GM18517 (cell line): ENCODE data around the gene ABCA6.
"Not testable (repeated sequence)": the region's sequence is repeated elsewhere in the genome, so short reads cannot be mapped to it uniquely, and the experiment has no call there.

Experiments used
- ATAC-seq: cut with Tn5 transposase; IDR thresholded peaks from one replicate; pipeline ENCODE4 v1.9.1; 2021; ENCODE audit warnings: mild to moderate bottlenecking, moderate library complexity; ENCODE audit not compliant: unreplicated experiment

Gene ABCA6

DNA sequence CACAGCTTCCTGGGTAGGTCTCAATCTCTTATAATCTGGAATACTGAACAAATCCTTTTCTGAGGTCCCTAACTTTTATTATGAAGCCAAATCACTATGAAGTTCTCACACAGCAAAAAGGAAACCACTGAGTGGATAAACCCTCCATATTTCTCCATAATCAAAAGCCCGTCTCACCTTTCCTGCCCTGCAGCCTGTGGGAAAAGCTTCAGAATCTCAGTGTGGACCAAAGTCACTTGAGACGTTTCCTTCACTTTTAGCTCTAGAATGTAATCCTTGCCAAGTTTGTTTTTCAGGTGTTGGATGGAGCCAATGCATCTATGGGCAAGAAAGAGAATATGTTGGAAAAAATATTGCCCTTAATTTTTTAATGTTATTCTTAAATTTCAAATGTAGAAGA, 59.0 kb downstream of the ABCA6 start:
- no peak for ATAC-seq

DNA sequence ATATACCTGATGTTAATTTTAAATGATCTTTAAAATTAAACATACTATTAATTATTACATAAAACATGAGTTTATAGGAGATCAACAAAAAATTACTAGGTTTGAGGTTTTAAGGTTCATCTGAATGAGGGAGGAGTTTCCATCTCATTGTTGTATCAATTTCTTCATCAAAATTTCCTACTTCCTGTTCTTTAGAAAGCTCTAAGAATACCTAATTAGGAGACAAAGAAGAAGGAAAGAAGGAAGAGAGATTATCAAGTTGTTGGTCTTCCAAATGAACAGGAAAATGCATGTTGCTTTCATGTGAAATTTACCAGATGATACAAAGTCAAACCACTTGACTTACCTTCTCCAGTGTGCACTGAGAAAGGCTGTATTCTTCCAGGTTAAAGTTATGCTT, 62.8 kb downstream of the ABCA6 start:
- ATAC-seq, result no peak

DNA sequence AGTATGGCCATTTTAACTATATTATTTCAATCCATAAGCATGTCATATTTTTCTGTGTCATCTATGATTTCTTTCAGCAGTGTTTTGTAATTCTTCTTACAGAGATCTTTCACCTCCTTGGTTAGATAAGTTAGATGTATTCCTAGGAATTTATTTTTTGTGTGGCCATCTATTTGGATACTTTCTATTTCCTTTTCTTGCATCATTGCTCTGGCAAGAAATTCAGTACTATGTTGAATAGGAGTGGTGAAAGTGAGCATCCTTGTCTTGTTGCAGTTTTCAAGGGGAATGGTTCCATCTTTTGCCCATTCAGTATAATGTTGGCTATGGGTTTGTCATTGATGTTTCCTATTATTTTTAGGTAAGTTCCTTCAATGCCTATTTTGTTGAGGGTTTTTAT, 65.9 kb downstream of the ABCA6 start:
- no peak for ATAC-seq

DNA sequence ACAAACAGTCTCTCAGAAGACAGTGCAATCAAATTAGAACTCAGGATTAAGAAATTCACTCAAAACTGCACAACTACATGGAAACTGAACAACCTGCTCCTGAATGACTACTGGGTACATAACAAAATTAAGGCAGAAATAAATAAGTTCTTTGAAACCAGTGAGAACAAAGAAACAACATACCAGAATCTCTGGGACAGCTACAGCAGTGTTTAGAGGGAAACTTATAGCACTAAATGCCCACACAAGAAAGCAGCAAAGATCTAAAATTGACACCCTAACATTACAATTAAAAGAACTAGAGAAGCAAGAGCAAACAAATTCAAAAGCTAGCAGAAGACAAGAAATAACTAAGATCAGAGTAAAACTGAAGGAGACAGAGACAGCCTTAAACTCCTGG, 68.3 kb downstream of the ABCA6 start:
- not testable (repeated sequence) for ATAC-seq

DNA sequence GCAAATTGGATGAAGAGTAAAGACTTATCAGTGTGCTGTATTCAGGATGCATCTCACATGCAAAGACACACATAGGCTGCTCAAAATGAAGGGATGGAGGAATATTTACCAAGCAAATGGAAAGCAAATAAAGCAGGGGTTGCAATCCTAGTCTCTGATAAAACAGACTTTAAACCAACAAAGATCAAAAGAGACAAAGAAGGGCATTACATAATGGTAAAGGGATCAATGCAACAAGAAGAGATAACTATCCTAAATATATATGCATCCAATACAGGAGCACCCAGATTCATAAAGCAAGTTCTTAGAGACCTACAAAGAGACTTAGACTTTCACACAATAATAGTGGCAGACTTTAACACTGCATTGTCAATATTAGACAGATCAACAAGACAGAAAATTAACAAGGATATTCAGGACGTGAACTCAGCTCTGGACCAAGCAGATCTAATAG, 68.9 kb downstream of the ABCA6 start:
- ATAC-seq, result not testable (repeated sequence)

DNA sequence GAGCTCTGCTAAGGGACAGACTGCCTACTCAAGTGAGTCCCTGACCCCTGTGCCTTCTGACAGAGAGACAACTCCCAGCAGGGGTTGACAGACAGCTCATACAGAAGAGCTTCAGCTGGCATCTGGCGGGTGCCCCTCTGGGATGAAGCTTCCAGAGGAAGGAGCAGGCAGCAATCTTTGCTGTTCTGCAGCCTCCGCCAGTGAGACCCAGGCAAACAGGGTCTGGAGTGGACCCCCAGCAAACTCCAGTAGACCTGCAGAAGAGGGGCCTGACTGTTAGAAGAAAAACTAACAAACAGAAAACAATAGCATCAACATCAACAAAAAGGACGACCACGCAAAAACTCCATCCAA, 70.5 kb downstream of the ABCA6 start:
- not testable (repeated sequence) for ATAC-seq

DNA sequence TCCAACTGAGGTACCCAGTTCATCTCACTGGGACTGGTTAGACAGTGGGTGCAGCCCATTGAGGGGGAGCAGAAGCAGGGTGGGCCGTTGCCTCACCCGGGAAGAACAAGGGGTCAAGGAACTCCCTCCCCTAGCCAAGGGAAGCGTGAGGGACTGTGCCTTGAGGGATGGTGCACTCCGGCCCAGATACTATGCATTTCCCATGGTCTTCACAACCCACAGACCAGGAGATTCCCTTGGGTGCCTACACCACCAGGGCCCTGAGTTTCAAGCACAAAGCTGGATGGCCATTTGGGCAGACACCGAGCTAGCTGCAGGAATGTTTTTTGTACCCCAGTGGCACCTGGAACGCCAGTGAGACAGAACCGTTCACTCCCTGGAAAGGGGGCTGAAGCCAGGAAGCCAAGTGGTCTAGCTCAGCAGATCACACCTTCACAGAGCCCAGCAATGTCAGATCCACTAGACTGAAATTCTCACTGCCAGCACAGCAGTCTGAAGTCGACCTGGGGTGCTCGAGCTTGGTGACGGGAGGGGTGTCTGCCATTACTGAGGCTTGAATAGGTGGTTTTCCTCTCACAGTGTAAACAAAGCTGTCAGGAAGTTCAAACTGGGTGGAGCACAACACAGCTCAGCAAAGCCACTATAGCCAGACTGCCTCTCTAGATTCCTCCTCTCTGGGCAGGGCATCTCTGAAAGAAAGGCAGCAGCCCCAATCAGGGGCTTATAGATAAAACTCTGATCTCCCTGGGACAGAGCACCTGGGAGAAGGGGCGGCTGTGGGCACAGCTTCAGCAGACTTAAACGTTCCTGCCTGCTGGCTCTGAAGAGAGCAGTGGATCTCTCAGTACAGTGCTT, 71.1 kb downstream of the ABCA6 start:
- not testable (repeated sequence) for ATAC-seq

DNA sequence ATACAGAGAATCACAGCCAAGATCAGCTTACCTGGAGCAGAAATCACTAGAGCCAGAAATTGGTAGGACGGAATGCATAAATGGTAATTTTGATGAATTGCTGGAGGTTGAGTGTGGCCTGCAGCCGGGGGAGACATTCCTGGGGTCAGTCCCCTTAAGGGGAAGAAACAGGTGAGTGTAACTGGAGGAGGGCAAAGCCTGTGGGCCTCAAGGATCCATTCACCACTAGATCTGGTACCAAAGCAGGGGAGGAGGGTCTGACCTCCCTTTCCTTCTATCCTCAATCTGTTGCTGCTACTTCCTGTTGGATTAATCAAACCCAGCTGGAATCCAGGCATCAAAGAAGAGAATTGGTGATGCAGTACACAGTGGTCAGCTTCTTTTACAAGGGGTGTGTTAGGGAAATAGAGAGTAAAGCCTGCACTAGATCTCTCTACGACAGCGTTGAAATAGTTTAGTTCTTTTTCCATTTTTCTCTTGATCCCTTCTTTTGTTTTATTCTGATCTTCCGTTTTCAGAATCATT, 72.4 kb downstream of the ABCA6 start:
- no peak for ATAC-seq

DNA sequence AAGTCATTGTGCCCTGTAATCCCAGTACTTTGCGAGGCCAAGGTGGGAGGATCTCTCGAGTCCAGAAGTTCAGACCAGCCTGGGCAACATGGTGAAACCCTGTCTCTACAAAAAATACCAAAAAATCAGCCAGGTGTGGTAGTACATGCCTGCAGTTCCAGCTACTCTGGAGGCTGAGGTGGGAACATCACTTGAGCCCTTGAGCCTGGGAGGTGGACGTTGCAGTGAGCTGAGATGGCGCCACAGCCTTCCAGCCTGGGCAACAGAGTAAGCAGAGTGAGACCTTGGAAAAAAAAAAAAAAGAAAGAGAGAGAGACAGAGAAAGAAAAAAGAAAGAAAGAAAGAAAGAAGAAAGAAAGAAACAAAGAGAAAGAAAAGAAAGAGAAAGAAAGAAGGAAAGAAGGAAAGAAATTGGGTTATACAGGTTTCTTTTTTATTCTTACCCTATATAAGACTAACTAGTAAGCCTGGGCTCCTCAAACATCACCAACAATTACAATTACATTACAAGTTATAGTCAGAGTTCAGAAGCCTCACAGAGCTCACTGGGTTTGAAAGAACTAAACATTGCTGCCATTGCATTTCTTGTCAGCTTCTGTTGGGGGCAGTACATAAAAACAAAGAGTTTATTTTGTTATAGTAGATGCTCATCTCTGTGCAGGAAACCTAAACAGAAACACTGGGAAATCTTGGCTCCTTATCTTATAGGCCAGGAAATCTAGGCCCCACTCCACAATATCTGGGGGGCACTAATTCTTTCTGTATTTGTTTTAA, 74.2 kb downstream of the ABCA6 start:
- no peak for ATAC-seq

DNA sequence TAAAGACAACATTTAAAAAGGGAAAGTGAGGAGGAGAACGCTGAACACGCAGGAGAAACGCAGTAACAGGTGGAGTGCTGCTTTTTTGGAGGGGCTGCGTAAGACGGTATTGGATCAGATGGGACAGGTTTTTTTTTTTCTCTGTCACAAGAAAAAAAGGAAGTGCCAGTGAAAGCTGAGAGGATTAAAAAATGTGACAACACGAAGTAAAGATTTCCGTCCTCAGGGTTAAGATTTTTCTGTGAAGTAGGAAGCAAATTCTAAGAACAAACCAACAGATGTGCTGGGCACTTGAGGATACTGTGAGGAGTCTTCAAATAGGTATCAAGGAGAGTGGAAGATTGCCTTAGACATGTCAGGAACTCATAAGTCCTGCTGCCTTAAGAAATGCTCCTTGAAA, 75.2 kb downstream of the ABCA6 start:
- no peak for ATAC-seq

DNA sequence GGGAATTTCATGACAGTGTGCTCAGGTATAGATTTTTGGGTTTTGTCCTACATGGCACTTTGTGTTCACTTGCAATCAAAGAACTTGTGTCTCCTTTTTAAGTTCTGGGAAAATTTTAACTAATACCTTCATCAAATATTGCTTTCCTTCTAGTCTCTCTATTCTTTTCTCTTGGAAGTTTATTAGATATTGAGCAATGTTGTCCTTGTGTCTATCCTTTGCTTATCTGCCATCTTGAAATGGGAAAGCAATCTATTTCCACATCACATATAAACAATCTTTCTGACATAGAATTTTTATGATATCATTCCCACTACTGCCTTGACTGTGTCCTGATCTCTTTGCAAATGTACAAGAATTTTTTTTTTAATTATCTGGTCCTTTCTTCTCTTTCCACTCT, 76.6 kb downstream of the ABCA6 start:
- ATAC-seq, result no peak

DNA sequence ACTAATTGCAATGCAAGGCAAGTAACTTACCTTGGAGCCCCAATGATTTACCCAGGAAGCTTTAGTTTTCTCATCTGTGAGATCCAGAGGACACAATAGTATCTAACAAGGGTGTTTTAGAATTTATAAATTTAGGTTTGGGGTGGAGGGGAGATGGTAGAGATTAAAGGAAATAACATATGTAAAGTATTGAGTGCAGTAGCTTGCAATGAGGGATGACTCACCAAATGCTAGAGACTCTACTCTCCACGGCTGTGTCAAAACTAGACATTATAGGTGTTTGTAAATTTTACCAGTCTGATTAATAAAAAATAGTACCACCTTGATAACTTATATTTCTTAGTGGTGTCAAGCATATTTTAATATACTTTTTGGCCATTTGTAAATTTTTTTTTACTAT, 77.2 kb downstream of the ABCA6 start:
- no peak for ATAC-seq

DNA sequence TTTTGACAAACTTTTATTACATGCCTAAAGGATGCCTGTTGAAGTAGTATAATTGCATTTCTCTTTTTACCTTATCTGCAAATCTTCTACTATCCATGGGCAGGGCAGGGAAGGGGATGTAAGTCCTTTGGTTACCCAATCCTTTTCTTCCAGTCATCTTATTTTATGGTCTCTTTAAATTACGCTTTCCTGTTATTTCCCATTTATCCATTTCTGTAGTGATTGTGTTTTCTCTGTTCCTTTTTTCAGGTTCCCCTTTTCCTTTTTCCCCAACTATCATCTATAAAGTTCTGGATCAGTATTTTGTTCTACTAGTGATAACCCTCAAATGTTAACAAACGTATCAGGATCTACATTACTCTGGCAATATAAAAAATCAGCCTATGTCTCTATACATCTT, 77.7 kb downstream of the ABCA6 start:
- ATAC-seq, result no peak

DNA sequence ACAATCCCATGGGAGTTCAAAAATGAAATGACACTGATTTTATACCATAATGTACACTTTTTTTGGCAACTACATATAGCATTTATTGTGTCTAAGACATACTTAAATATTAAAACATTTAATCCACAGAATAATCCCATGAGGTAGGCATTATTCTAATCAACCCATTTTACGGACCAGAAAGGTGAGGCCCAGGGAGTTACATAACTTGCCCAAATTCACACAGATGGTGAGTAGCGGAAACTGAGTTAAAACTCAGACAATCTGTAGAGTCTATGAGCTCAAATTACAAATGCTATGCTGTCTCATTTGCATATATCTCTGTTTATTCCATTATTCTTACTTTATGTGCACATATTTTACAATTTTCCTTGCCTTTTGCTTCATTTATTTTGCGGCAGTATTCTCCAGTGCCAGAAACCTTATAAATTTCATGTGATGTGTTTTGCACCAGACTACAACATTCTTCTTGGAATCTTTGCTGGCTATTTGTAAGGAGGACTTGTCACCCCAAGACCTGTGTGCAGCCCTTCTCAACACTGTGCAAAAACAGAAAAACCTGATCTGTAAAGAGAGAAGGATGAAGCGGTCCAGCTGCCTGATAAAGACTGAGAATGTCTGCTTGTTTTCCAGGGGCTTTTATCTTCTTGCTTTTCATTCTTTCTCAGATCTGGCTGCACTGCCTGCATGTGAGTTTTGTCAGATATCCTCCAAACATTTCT, 78.7 kb downstream of the ABCA6 start:
- no peak for ATAC-seq

DNA sequence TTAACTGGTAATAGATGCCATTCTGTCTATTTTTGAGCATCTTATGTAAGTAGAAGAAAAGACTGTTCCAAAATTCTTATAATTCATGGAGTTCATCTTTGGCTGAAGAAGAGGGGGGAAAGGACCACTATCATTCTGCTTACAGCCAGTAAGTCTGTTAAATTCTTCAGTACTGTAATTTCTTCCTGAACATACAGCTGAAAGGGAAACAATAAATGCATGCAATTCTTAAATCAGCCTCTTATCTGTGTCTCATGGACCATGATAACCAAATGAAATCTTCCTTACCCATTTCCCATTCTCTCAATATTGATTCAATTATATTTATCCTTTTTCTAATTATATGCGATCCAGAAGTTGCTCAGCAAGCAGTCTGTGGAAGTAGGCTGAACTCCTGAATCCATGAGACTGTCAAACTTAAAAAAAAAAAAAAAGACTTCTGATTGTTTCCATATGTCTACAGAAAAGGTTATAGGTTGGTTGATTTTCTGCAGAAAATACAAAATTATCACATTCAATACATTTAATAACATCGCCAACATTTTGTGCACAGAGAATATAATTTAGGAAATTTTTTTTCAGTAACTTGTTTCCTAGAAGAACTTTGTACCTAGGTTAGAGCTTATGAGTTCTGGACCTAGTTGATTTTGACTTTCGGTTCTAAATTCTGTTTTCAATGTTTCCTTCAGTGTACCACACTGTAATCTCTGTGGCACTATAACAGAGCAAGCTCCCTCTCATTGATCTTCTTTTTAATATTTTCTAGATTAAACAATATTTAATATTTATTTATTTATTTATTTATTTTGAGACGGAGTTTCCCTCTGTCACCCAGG, 79.8 kb downstream of the ABCA6 start:
- no peak for ATAC-seq

DNA sequence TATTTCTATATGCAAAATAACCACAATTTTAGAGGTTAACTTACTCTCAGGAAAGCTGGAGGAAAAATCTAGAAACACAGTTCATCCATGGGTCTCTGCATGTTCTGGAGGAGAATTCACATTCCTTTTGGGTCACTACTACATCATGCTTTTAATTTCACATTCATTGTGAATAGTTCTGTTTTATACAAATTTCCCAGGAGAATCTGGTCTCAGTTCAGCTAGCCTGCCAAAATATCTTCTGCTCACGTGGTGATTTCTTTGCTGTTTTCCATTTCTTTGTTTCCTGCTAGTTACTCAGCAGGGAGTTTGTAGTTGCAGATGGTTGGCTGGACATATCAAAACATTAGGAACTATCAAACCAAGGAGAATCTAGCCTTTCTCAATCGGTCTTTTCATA, 80.9 kb downstream of the ABCA6 start, which contains the start of gene ABCA9:
Gene ABCA9 (minus strand): TSS at position 106 of the 400 bp plus-strand sequence. CDS start 9,801 bp downstream, outside the sequence.
- no peak for ATAC-seq

DNA sequence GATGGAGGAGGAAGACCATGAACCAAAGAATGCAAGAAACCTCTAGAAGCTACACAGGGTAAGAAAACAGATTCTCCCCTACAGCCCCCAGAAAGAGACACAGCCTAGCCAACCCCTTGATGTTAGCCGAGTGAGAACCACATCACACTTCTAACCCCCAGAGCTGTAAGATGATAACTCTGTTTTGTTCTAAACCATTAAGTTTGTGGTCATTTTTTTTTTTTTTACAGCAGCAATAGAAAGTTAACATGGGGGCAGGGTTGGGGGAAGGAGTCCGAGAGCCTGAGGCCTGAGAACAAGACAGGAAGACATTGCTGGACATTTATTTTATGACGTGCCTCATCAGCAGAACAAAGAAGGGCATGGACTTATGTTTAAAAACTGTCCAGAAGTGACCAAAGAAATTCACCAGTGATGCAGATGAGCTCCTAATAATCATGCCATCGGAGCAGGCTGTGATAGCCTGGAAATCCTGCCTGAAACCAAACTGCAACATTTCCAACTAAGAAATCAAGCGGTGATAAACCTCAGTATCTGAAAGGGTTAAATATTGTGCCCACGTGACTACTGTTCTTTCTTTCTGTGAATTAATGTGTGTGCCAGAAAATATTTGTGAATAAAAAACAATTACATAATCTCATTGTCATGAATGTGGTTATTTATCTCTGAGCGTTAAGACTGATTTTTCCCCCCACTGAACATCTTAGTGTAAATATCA, 82.1 kb downstream of the ABCA6 start:
- no peak for ATAC-seq

DNA sequence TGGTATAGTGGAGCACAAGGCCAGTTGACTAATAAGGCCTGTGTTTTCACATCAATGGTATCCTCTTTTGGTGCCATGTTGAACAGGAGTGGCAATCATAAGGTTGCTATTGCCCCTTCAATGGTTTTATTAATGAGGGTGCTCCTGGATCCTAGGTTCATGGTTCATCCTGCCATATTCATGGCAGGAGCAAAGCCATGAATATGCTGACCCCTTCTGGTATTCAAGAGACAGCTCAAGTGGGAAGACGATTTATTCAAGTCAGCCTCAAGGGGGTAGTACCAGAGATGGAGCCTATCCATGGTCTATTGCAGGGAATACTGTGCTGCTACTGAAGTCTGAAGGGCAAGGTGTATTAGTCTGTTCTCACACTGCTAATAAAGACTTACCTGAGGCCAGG, 83.5 kb downstream of the ABCA6 start:
- no peak for ATAC-seq

DNA sequence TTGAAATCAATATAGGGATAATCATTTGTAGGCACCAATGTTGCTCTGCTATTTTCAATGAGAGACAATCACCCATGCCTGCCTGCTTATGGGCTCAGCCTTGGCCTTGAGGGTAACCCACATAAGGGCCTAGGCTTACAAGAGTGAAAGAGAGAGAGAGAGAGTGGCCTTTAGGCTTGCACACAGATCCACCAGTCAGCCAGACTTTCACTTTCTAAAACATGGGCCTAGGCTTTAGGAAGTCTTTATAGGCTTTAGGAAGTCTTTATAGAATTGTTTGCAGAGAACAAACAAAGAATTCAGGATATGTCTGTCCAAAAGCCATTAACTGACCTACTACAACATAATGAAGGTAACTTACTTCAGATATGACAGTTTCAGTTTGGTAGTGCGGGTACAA, 84.4 kb downstream of the ABCA6 start:
- no peak for ATAC-seq
